H1 (cell line): ENCODE data around the gene S100G. TPM values are rescaled to one million over a fixed set of nuclear protein-coding genes. Genes with fewer than 3 reads are reported as not detected.

Experiments used
- CTCF ChIA-PET: fragments of 300-600 bp; sonication (Branson Sonifier 250); formaldehyde crosslinking; loops from one replicate; lab custom pipeline; 2021; ENCODE audit not compliant: partially characterized antibody; lab: Charles Lee
- POLR2A ChIA-PET: fragments of 300-600 bp; sonication (Branson Sonifier 250); formaldehyde crosslinking; loops from one replicate; lab custom pipeline; 2021; ENCODE audit warnings: inconsistent platforms; ENCODE audit not compliant: partially characterized antibody; lab: Charles Lee
- DNase-seq, 2 experiments: peaks; one replicate each; pipeline versions ENCODE4 v3.0.0 to v3.0.0-alpha.2; 2010 to 2022; ENCODE audit warnings: low spot score in 2 of 2, low read depth in 1 of 2, mixed read lengths in 1 of 2
- FAIRE-seq: peaks from 2 replicates; lab custom pipeline; 2011; peaks lifted over from hg19 to GRCh38; lab: Jason Lieb, UNC
- H2AFZ ChIP-seq: 2 replicates; pipeline ENCODE4 v1.8.1; 2012; ENCODE audit warnings: low read length, inconsistent platforms
- H2AK5ac ChIP-seq: 2 replicates; pipeline ENCODE4 v1.6.1; 2013; ENCODE audit warnings: low read depth, low read length
- H2BK120ac ChIP-seq: replicated peaks from 2 replicates; pipeline ENCODE3; 2013; ENCODE audit warnings: low read depth, low read length, inconsistent platforms
- H2BK12ac ChIP-seq: 2 replicates; pipeline ENCODE4 v1.6.1; 2013; ENCODE audit warnings: low read depth, low read length
- H2BK15ac ChIP-seq: 2 replicates; pipeline ENCODE4 v1.6.1; 2013; ENCODE audit warnings: low read length
- H2BK20ac ChIP-seq: 2 replicates; pipeline ENCODE4 v1.6.1; 2013; ENCODE audit warnings: low read length
- H2BK5ac ChIP-seq: 2 replicates; pipeline ENCODE4 v1.6.1; 2013; ENCODE audit warnings: low read depth, low read length
- H3K14ac ChIP-seq: 2 replicates; pipeline ENCODE4 v1.6.1; 2013; ENCODE audit warnings: inconsistent platforms; ENCODE audit not compliant: insufficient read length
- H3K18ac ChIP-seq: 2 replicates; pipeline ENCODE4 v1.6.1; 2013; ENCODE audit warnings: low read length; ENCODE audit errors: extremely low read depth
- H3K23ac ChIP-seq: 2 replicates; pipeline ENCODE4 v1.6.1; 2013; ENCODE audit warnings: inconsistent platforms; ENCODE audit not compliant: insufficient read length
- H3K23me2 ChIP-seq: 2 replicates; pipeline ENCODE4 v1.6.1; 2013; ENCODE audit warnings: low read depth, low read length
- H3K27ac ChIP-seq: 2 replicates; pipeline ENCODE4 v1.6.1; 2011; ENCODE audit warnings: low read depth, low read length, inconsistent platforms
- H3K27me3 ChIP-seq, 4 experiments: replicated peaks in 1 of 4; 1 replicate in 1 of 4; 2 replicates in 3 of 4; pipeline versions ENCODE4 v1.6.1 to v1.8.1; 2011 to 2013; ENCODE audit warnings: low read length in 3 of 4, mild to moderate bottlenecking in 3 of 4, inconsistent platforms in 2 of 4, mixed read lengths in 2 of 4, moderate library complexity in 1 of 4; ENCODE audit not compliant: control insufficient read depth in 3 of 4, insufficient read depth in 3 of 4; ENCODE audit errors: extremely low read depth in 1 of 4
- H3K36me3 ChIP-seq, 4 experiments: 2 replicates each; pipeline versions ENCODE4 v1.6.1 to v1.8.1; 2011 to 2013; ENCODE audit warnings: mild to moderate bottlenecking in 4 of 4, low read length in 3 of 4, moderate library complexity in 2 of 4, control low read depth in 1 of 4, inconsistent platforms in 1 of 4; ENCODE audit not compliant: insufficient read depth in 4 of 4, control insufficient read depth in 2 of 4
- H3K4ac ChIP-seq: replicated peaks from 2 replicates; pipeline ENCODE3; 2013; ENCODE audit warnings: low read length, low read depth, mixed read lengths, inconsistent platforms; ENCODE audit not compliant: insufficient read length
- H3K4me1 ChIP-seq, 4 experiments: replicated peaks in 1 of 4; 1 replicate in 1 of 4; 2 replicates in 3 of 4; pipeline versions ENCODE4 v1.6.1 to v1.8.1; 2011 to 2013; ENCODE audit warnings: low read length in 3 of 4, inconsistent platforms in 2 of 4, mixed read lengths in 1 of 4; ENCODE audit not compliant: insufficient read depth in 4 of 4, control insufficient read depth in 3 of 4
- H3K4me2 ChIP-seq, 2 experiments: 2 replicates each; pipeline versions ENCODE4 v1.6.1 to v1.8.1; 2011 to 2013; ENCODE audit warnings: low read depth in 2 of 2, low read length in 2 of 2, control low read depth in 1 of 2, inconsistent platforms in 1 of 2, mild to moderate bottlenecking in 1 of 2; ENCODE audit not compliant: insufficient read depth in 1 of 2
- H3K4me3 ChIP-seq, 4 experiments: fragments of 200-600, 300-600 bp in 1 of 4; sonication (generic), shearing (Covaris generic), sonication (Bioruptor Twin) in 1 of 4; 2 replicates each; pipeline versions ENCODE4 v1.5.1 to v1.8.1; 2011 to 2016; ENCODE audit warnings: low read length in 4 of 4, low read depth in 3 of 4, control low read depth in 2 of 4, inconsistent platforms in 2 of 4, mild to moderate bottlenecking in 2 of 4, mixed read lengths in 1 of 4, moderate library complexity in 1 of 4; ENCODE audit not compliant: insufficient read depth in 2 of 4; ENCODE audit errors: extremely low read depth in 1 of 4
- H3K56ac ChIP-seq: replicated peaks from 2 replicates; pipeline ENCODE3; 2013; ENCODE audit warnings: low read depth, mild to moderate bottlenecking, mixed read lengths, low read length, inconsistent platforms; ENCODE audit not compliant: insufficient read length
- H3K79me1 ChIP-seq: 2 replicates; pipeline ENCODE4 v1.6.1; 2013; ENCODE audit warnings: low read depth, low read length, control low read depth
- H3K79me2 ChIP-seq, 2 experiments: 2 replicates each; pipeline versions ENCODE4 v1.6.1 to v1.8.1; 2012 to 2013; ENCODE audit warnings: low read length in 2 of 2, mild to moderate bottlenecking in 2 of 2, inconsistent platforms in 1 of 2; ENCODE audit not compliant: insufficient read depth in 2 of 2, control insufficient read depth in 1 of 2
- H3K9ac ChIP-seq, 4 experiments: replicated peaks in 1 of 4; 1 replicate in 1 of 4; 2 replicates in 3 of 4; pipeline versions ENCODE4 v1.6.1 to v1.8.1; 2011 to 2013; ENCODE audit warnings: low read depth in 3 of 4, low read length in 3 of 4, control low read depth in 2 of 4, mild to moderate bottlenecking in 2 of 4, moderate library complexity in 2 of 4, inconsistent platforms in 1 of 4; ENCODE audit errors: extremely low read depth in 1 of 4
- H3K9me3 ChIP-seq, 2 experiments: 2 replicates each; pipeline versions ENCODE4 v1.6.1 to v1.8.1; 2012 to 2013; ENCODE audit warnings: mild to moderate bottlenecking in 2 of 2, moderate library complexity in 2 of 2, control low read depth in 1 of 2, inconsistent platforms in 1 of 2, low read depth in 1 of 2, low read length in 1 of 2, mixed read lengths in 1 of 2; ENCODE audit not compliant: insufficient read depth in 2 of 2
- H4K20me1 ChIP-seq, 2 experiments: replicated peaks in 1 of 2; 2 replicates each; pipeline versions ENCODE3 to v1.8.1; 2011 to 2013; ENCODE audit warnings: inconsistent platforms in 2 of 2, low read length in 2 of 2, mild to moderate bottlenecking in 1 of 2; ENCODE audit not compliant: insufficient read depth in 2 of 2, control insufficient read depth in 1 of 2
- H4K5ac ChIP-seq: 2 replicates; pipeline ENCODE4 v1.6.1; 2013; ENCODE audit warnings: low read length, low read depth, mixed read lengths, inconsistent platforms; ENCODE audit not compliant: insufficient read length
- H4K8ac ChIP-seq: 2 replicates; pipeline ENCODE4 v1.8.0; 2013; ENCODE audit warnings: mild to moderate bottlenecking, moderate library complexity, low read length, inconsistent platforms; ENCODE audit not compliant: insufficient read depth; ENCODE audit errors: extremely low read depth
- H4K91ac ChIP-seq: replicated peaks from 2 replicates; pipeline ENCODE3; 2013; ENCODE audit warnings: low read length, mixed read lengths, inconsistent platforms; ENCODE audit not compliant: insufficient read length
- HDAC2 ChIP-seq, 2 experiments: fragments of 300-600 bp in 1 of 2; sonication (generic) in 1 of 2; IDR thresholded peaks; 2 replicates each; pipeline ENCODE4 v1.6.1; 2011 to 2012; ENCODE audit warnings: low read depth in 2 of 2, low read length in 2 of 2, mild to moderate bottlenecking in 2 of 2, moderate library complexity in 2 of 2, borderline replicate concordance in 1 of 2, inconsistent platforms in 1 of 2
- SIX5 ChIP-seq: IDR thresholded peaks from 2 replicates; pipeline ENCODE4 v1.6.1; 2011; ENCODE audit warnings: mild to moderate bottlenecking, low read depth, low read length
- WGBS, 2 experiments: shearing (Covaris generic) in 1 of 2; methylation state at CpG; one replicate each; pipeline versions ENCODE4 v1.1.6 to v1.1.7; 2013 to 2015; ENCODE audit warnings: low lambda C conversion rate in 2 of 2, mixed read lengths in 2 of 2, inconsistent platforms in 1 of 2, low coverage in 1 of 2, missing lambda C conversion rate in 1 of 2; ENCODE audit not compliant: insufficient replicate concordance in 2 of 2, insufficient coverage in 1 of 2, insufficient read length in 1 of 2; ENCODE audit errors: extremely low coverage in 1 of 2, missing lambda C conversion rate in 1 of 2; 5-methylcytosine and 5-hydroxymethylcytosine counted together
- polyA plus RNA-seq, 7 experiments: library from polyadenylated mRNA; depleted of rRNA in 3 of 7; stranded (reverse) in 5 of 7; unstranded in 2 of 7; fragments of >200 nt in 5 of 7; fragments of 200-250 nt in 2 of 7; gene quantifications; 1 replicate in 5 of 7; 2 replicates in 1 of 7; 4 replicates in 1 of 7; pipeline versions ENCODE4 v1.2.1 to v1.2.3, GENCODE V29; 2011 to 2013; ENCODE audit warnings: missing spikeins in 2 of 7, mixed read lengths in 2 of 7
- total RNA-seq: library from RNA; stranded (reverse); fragmentation: NEBNext Ultra II Directional; extraction: Animal tissue kit (Norgen Biotek cat#: 25700); gene quantifications from 2 replicates; pipeline ENCODE4 v1.2.1, GENCODE V29; 2021
- TF ChIP-seq, protein P1 (sequence below): IDR thresholded peaks from 2 replicates; pipeline ENCODE4 v1.6.1; 2012; ENCODE audit warnings: low read length, inconsistent platforms

The S100G gene
- total and polyA plus RNA-seq, 2 of the 8 experiments (the other 6 are each of a cell fraction or from before 2014, with no cell fraction given): not detected

DNA sequence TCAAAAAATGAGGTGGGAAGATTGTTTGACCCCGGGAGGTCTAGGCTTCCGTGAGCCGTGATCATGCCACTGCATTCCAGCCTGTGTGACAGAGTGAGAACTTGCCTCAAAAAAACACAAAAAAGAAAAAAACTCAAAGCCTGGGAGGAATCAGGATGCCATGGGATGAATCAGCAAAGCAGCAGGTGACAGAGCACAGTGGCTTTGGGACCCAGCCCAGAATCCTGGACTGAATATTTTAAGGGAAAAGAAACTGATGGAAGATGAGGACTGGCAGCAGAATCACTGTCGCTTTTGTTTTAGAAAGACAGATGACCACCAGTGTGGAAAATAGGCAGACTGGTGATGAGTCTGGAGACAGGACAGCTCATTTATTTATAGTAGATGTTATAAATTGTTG is 16.6 kb downstream of the S100G start:
- H4K91ac ChIP-seq: no peak overlapping the region
- H2AFZ ChIP-seq: no peak overlapping the region
- no peaks in the 10 kb centered on the region for H3K23me2 ChIP-seq
- TF ChIP-seq, protein P1, sequence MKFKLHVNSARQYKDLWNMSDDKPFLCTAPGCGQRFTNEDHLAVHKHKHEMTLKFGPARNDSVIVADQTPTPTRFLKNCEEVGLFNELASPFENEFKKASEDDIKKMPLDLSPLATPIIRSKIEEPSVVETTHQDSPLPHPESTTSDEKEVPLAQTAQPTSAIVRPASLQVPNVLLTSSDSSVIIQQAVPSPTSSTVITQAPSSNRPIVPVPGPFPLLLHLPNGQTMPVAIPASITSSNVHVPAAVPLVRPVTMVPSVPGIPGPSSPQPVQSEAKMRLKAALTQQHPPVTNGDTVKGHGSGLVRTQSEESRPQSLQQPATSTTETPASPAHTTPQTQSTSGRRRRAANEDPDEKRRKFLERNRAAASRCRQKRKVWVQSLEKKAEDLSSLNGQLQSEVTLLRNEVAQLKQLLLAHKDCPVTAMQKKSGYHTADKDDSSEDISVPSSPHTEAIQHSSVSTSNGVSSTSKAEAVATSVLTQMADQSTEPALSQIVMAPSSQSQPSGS: no peak
- no peak for TF ChIP-seq HDAC2 (IDR thresholded peaks at IDR 0.05; ENCODE audit: borderline replicate concordance in 1 of 2, low read depth in 2 of 2, low read length in 2 of 2)
- no peak for TF ChIP-seq SIX5
- 85% methylated on average over 4 of the region's 4 CpGs; no CpG with 5 or more reads in 1 of the 2 experiments for WGBS, 2 experiments
- H4K5ac ChIP-seq: no peak overlapping the region
- H3K27me3 ChIP-seq: no peaks in the 10 kb centered on the region
- DNase-seq (no peak), FAIRE-seq (no peak)
- H2BK15ac ChIP-seq: no peak overlapping the region
- no peak overlapping the region for H4K8ac ChIP-seq
- peaks cover 2 to 32% (median 6%) of the 10 kb centered on the region in 4 experiments; a peak in 4 of 8 replicates for H3K36me3 ChIP-seq
- H3K23ac ChIP-seq: no peak overlapping the region
- no peak overlapping the region for H3K4ac ChIP-seq
- no peak overlapping the region for H2BK12ac ChIP-seq
- no peaks in the 10 kb centered on the region for H4K20me1 ChIP-seq
- H3K4me2 ChIP-seq: no peak overlapping the region
- ChIA-PET POLR2A (no interaction called here), CTCF (interaction anchor here (1.0 to 1.2 kb wide), 2 partner anchors 633 to 736 kb away, joined by 3 read pairs; no protein-coding TSS in a partner anchor)
- no peak overlapping the region for H2BK120ac ChIP-seq
- no peak overlapping the region for H3K18ac ChIP-seq
- H2BK5ac ChIP-seq: no peak overlapping the region
- no peaks in the 10 kb centered on the region for H3K9me3 ChIP-seq
- peaks cover 0 to 7% (median 0%) of the 10 kb centered on the region in 4 experiments; a peak in 1 of 7 replicates for H3K4me1 ChIP-seq
- H3K79me2 ChIP-seq: no peaks in the 10 kb centered on the region
- H3K79me1 ChIP-seq: no peaks in the 10 kb centered on the region
- H3K9ac ChIP-seq: no peak overlapping the region
- H3K4me3 ChIP-seq: no peak overlapping the region
- no peak overlapping the region for H3K14ac ChIP-seq
- no peak overlapping the region for H3K27ac ChIP-seq
- H3K56ac ChIP-seq: no peak overlapping the region
- H2BK20ac ChIP-seq: no peak overlapping the region
- H2AK5ac ChIP-seq: no peak overlapping the region
